H9 (cell line): Measurements from ENCODE around the gene WDR73. TPM values are rescaled to one million over a fixed set of nuclear protein-coding genes. Genes with fewer than 3 reads are reported as not detected.

Experiments used
- DNase-seq: peaks from one replicate; pipeline ENCODE4 v3.0.0-alpha.2; 2017
- H2AFZ ChIP-seq: one replicate; pipeline ENCODE4 v1.6.1; 2013; ENCODE audit warnings: mild to moderate bottlenecking, low read length, control low read depth, moderate library complexity
- H2AK5ac ChIP-seq: 2 replicates; pipeline ENCODE4 v1.6.1; 2013; ENCODE audit warnings: low read length, control low read depth, mixed read lengths; ENCODE audit not compliant: insufficient read length
- H2BK120ac ChIP-seq: one replicate; pipeline ENCODE4 v1.6.1; 2013; ENCODE audit warnings: low read depth, mild to moderate bottlenecking, low read length, control low read depth, inconsistent platforms; ENCODE audit not compliant: poor library complexity, severe bottlenecking
- H2BK12ac ChIP-seq: 2 replicates; pipeline ENCODE4 v1.6.1; 2013; ENCODE audit warnings: low read length, control low read depth, mixed read lengths, low read depth; ENCODE audit not compliant: insufficient read length
- H2BK15ac ChIP-seq: 2 replicates; pipeline ENCODE4 v1.6.1; 2013; ENCODE audit warnings: low read depth, low read length, control low read depth
- H2BK20ac ChIP-seq: one replicate; pipeline ENCODE4 v1.6.1; 2013; ENCODE audit warnings: low read depth, mild to moderate bottlenecking, low read length, control low read depth, inconsistent platforms; ENCODE audit not compliant: poor library complexity, severe bottlenecking
- H2BK5ac ChIP-seq: 2 replicates; pipeline ENCODE4 v1.6.1; 2013; ENCODE audit warnings: low read length, control low read depth, mixed read lengths; ENCODE audit not compliant: insufficient read length
- H3K14ac ChIP-seq: 2 replicates; pipeline ENCODE4 v1.6.1; 2013; ENCODE audit warnings: low read length, control low read depth; ENCODE audit not compliant: insufficient read depth
- H3K18ac ChIP-seq: 2 replicates; pipeline ENCODE4 v1.6.1; 2013; ENCODE audit warnings: low read depth, mild to moderate bottlenecking, mixed read lengths, low read length, control low read depth; ENCODE audit not compliant: insufficient read length
- H3K23ac ChIP-seq: 2 replicates; pipeline ENCODE4 v1.6.1; 2013; ENCODE audit warnings: low read length, control low read depth, mixed read lengths, low read depth; ENCODE audit not compliant: insufficient read length
- H3K23me2 ChIP-seq: 2 replicates; pipeline ENCODE4 v1.6.1; 2013; ENCODE audit warnings: low read depth, mild to moderate bottlenecking, mixed read lengths, low read length, control low read depth; ENCODE audit not compliant: insufficient read length, poor library complexity, severe bottlenecking
- H3K27ac ChIP-seq: 2 replicates; pipeline ENCODE4 v1.5.1; 2013; ENCODE audit warnings: low read length, control low read depth, mixed read lengths, low read depth; ENCODE audit not compliant: insufficient read length
- H3K27me3 ChIP-seq: 2 replicates; pipeline ENCODE4 v1.6.1; 2013; ENCODE audit warnings: low read length, control low read depth, inconsistent platforms; ENCODE audit not compliant: insufficient read depth
- H3K4ac ChIP-seq: 2 replicates; pipeline ENCODE4 v1.6.1; 2013; ENCODE audit warnings: low read depth, mild to moderate bottlenecking, control low read depth, inconsistent platforms, low read length, moderate library complexity
- H3K4me1 ChIP-seq: 2 replicates; pipeline ENCODE4 v1.6.1; 2013; ENCODE audit warnings: low read length, control low read depth, inconsistent platforms; ENCODE audit not compliant: insufficient read depth
- H3K4me2 ChIP-seq: 2 replicates; pipeline ENCODE4 v1.6.1; 2013; ENCODE audit warnings: low read length, control low read depth, mixed read lengths; ENCODE audit not compliant: insufficient read length, insufficient read depth
- H3K56ac ChIP-seq: 2 replicates; pipeline ENCODE4 v1.6.1; 2013; ENCODE audit warnings: low read depth, mild to moderate bottlenecking, mixed read lengths, low read length, control low read depth; ENCODE audit not compliant: insufficient read length
- H3K79me1 ChIP-seq: 2 replicates; pipeline ENCODE4 v1.6.1; 2013; ENCODE audit warnings: low read depth, mild to moderate bottlenecking, moderate library complexity, low read length, control low read depth, inconsistent platforms; ENCODE audit not compliant: insufficient read depth, poor library complexity, severe bottlenecking
- H3K79me2 ChIP-seq: 2 replicates; pipeline ENCODE4 v1.6.1; 2013; ENCODE audit warnings: low read length, control low read depth, inconsistent platforms; ENCODE audit not compliant: insufficient read depth
- H3K9ac ChIP-seq: 2 replicates; pipeline ENCODE4 v1.6.1; 2013; ENCODE audit warnings: low read length, control low read depth, mixed read lengths; ENCODE audit not compliant: insufficient read length; ENCODE audit errors: extremely low read depth
- H3K9me3 ChIP-seq: one replicate; pipeline ENCODE4 v1.6.1; 2013; ENCODE audit warnings: low read depth, low read length, inconsistent platforms; ENCODE audit not compliant: control insufficient read depth
- H3T11ph ChIP-seq: one replicate; pipeline ENCODE4 v1.6.1; 2013; ENCODE audit warnings: mild to moderate bottlenecking, low read length, control low read depth, inconsistent platforms
- H4K20me1 ChIP-seq: one replicate; pipeline ENCODE4 v1.6.1; 2013; ENCODE audit not compliant: control insufficient read depth, insufficient read length, insufficient read depth
- H4K5ac ChIP-seq: 2 replicates; pipeline ENCODE4 v1.6.1; 2013; ENCODE audit warnings: low read depth, mild to moderate bottlenecking, mixed read lengths, low read length, control low read depth; ENCODE audit not compliant: insufficient read length
- H4K8ac ChIP-seq: replicated peaks from 2 replicates; pipeline ENCODE4 v1.6.1; 2013; ENCODE audit warnings: low read length, control low read depth, mixed read lengths, low read depth; ENCODE audit not compliant: insufficient read length
- H4K91ac ChIP-seq: 2 replicates; pipeline ENCODE4 v1.6.1; 2013; ENCODE audit warnings: low read depth, mild to moderate bottlenecking, moderate library complexity, mixed read lengths, low read length, control low read depth; ENCODE audit not compliant: insufficient read length
- H3K27ac Mint-ChIP-seq, 3 experiments: 2 replicates in 2 of 3; 3 replicates in 1 of 3; pipeline ENCODE4 v1.8.0; 2020 to 2021; ENCODE audit warnings: mixed read lengths in 3 of 3, mild to moderate bottlenecking in 1 of 3, moderate library complexity in 1 of 3
- H3K27me3 Mint-ChIP-seq: 2 replicates; pipeline ENCODE4 v1.8.0; 2021; ENCODE audit warnings: low read depth, mild to moderate bottlenecking, moderate library complexity, mixed read lengths
- H3K36me3 Mint-ChIP-seq, 3 experiments: 2 replicates in 2 of 3; 3 replicates in 1 of 3; pipeline ENCODE4 v1.8.0; 2020 to 2021; ENCODE audit warnings: low read depth in 3 of 3, mixed read lengths in 3 of 3; ENCODE audit not compliant: insufficient read depth in 1 of 3
- H3K4me1 Mint-ChIP-seq, 2 experiments: 2 replicates each; pipeline ENCODE4 v1.8.0; 2020; ENCODE audit warnings: mixed read lengths in 2 of 2
- H3K4me3 Mint-ChIP-seq, 2 experiments: 2 replicates in 1 of 2; 3 replicates in 1 of 2; pipeline ENCODE4 v1.8.0; 2020 to 2021; ENCODE audit warnings: mild to moderate bottlenecking in 2 of 2, mixed read lengths in 2 of 2, moderate library complexity in 1 of 2
- H3K9me3 Mint-ChIP-seq, 2 experiments: 2 replicates in 1 of 2; 3 replicates in 1 of 2; pipeline ENCODE4 v1.8.0; 2020; ENCODE audit warnings: mild to moderate bottlenecking in 2 of 2, mixed read lengths in 2 of 2, moderate library complexity in 1 of 2
- CTCF ChIP-seq: fragments of 200-600 bp; sonication (generic); conservative IDR thresholded peaks from 3 replicates; pipeline ENCODE4 v1.8.0; 2021; ENCODE audit warnings: antibody characterized with exemption, mild to moderate bottlenecking
- WGBS: extraction: QIAGEN DNeasy Blood & Tissue Kit; methylation state at CpG from one replicate; pipeline ENCODE4 v1.1.7; 2013; ENCODE audit warnings: missing lambda C conversion rate, low lambda C conversion rate, mixed read lengths; ENCODE audit not compliant: insufficient read length; ENCODE audit errors: extremely low coverage; 5-methylcytosine and 5-hydroxymethylcytosine counted together
- total RNA-seq: library from RNA; stranded (reverse); gene quantifications from 2 replicates; pipeline ENCODE4 v1.2.1, GENCODE V29; 2021

The WDR73 gene
- total RNA-seq, 1 experiment from 2014 or later: 41.6 TPM

- Histone ChIP-seq H3K4me2 (peak overlapping the region; percentile 73), H2BK5ac (no peak overlapping the region), H2BK20ac (no peak overlapping the region), H4K5ac (no peak overlapping the region), H4K91ac (no peak overlapping the region), H3K23ac (no peak overlapping the region), H4K8ac (no peak overlapping the region), H2BK120ac (no peak overlapping the region), H2AFZ (no peak overlapping the region), H3K79me1 (no peaks in the 10 kb centered on the region), H2BK12ac (no peak overlapping the region), H3K23me2 (peaks cover 7% of the 10 kb centered on the region), H2AK5ac (no peak overlapping the region), H3K4ac (no peak overlapping the region), H3K27me3 (no peaks in the 10 kb centered on the region), H3K27ac (no peak overlapping the region), H3K9ac (no peak overlapping the region), H3K4me1 (peaks cover 18% of the 10 kb centered on the region), H3K9me3 (no peaks in the 10 kb centered on the region), H3T11ph (no peak overlapping the region), H3K14ac (no peak overlapping the region), H3K79me2 (peaks cover 43% of the 10 kb centered on the region), H4K20me1 (peaks cover 4% of the 10 kb centered on the region), H3K56ac (no peak overlapping the region), H3K18ac (no peak overlapping the region), H2BK15ac (no peak overlapping the region)
- Mint-ChIP-seq H3K4me3 (peak overlapping the region; percentile 64 to 73), H3K36me3 (peaks cover 44 to 56% (median 55%) of the 10 kb centered on the region in 3 experiments), H3K27me3 (peaks cover 47% of the 10 kb centered on the region), H3K9me3 (no peaks in the 10 kb centered on the region), H3K4me1 (peaks cover 46 to 62% of the 10 kb centered on the region in 2 experiments), H3K27ac (peak overlapping the region in 1 of 3 experiments; percentile 49; a peak in 3 of 7 replicates)
- no peak for DNase-seq
- WGBS: no CpG with 5 or more reads among the region's 19 CpGs
- no peak for TF ChIP-seq CTCF
Observed at GRCh38 chr15:84604826-84605553, 49.1 kb downstream of the WDR73 start.
